ENCODE results near the gene MYO1F.

The MYO1F gene

GRCh38 chr19:8589177-8589714 lies 12.0 kb upstream of the MYO1F start:
- TF ChIP-seq CTCF (IDR thresholded peaks at IDR 0.05; ENCODE audit: low read depth, low read length, missing control alignments) = no peak
- no peak overlapping the region for H3K4me3 ChIP-seq (ENCODE audit: low read depth, low read length)
- no peak for DNase-seq (ENCODE audit: low read depth)

GRCh38 chr19:8585894-8586750 lies 8.9 kb upstream of the MYO1F start:
- DNase-seq (ENCODE audit: low read depth) = no peak

GRCh38 chr19:8584965-8585893 lies 8.0 kb upstream of the MYO1F start:
- no peak for DNase-seq (ENCODE audit: low read depth)
- H3K4me3 ChIP-seq (ENCODE audit: low read depth, low read length) = no peak overlapping the region
- TF ChIP-seq CTCF (IDR thresholded peaks at IDR 0.05; ENCODE audit: low read depth, low read length, missing control alignments) = no peak

More at GRCh38 chr19:8585894-8586750, 8.9 kb upstream of the MYO1F start:
- H3K4me3 ChIP-seq (ENCODE audit: low read depth, low read length) = no peak overlapping the region
- peak; percentile 72 for TF ChIP-seq CTCF (IDR thresholded peaks at IDR 0.05; ENCODE audit: low read depth, low read length, missing control alignments)

GRCh38 chr19:8580710-8581281 lies 3.6 kb upstream of the MYO1F start:
- no peak for DNase-seq (ENCODE audit: low read depth)

GRCh38 chr19:8578642-8579265 lies 1.5 kb upstream of the MYO1F start:
- no peak for DNase-seq (ENCODE audit: low read depth)
- peak; percentile 86 for TF ChIP-seq CTCF (IDR thresholded peaks at IDR 0.05; ENCODE audit: low read depth, low read length, missing control alignments)
- no peak overlapping the region for H3K4me3 ChIP-seq (ENCODE audit: low read depth, low read length)

More at GRCh38 chr19:8580710-8581281, 3.6 kb upstream of the MYO1F start:
- H3K4me3 ChIP-seq (ENCODE audit: low read depth, low read length) = no peak overlapping the region
- TF ChIP-seq CTCF (IDR thresholded peaks at IDR 0.05; ENCODE audit: low read depth, low read length, missing control alignments) = peak; percentile 99

GRCh38 chr19:8577741-8578140 lies 499 bp upstream of the MYO1F start:
- no peak overlapping the region for H3K4me3 ChIP-seq (ENCODE audit: low read depth, low read length)
- TF ChIP-seq CTCF (IDR thresholded peaks at IDR 0.05; ENCODE audit: low read depth, low read length, missing control alignments) = no peak

More at GRCh38 chr19:8577741-8578140, 499 bp upstream of the MYO1F start:
- DNase-seq (ENCODE audit: low read depth) = no peak
